ENCODE results near the gene DBF4.

GRCh38 chr7:87858417-87859100 is 17.7 kb upstream of the DBF4 start:
- TF ChIP-seq, protein P1, sequence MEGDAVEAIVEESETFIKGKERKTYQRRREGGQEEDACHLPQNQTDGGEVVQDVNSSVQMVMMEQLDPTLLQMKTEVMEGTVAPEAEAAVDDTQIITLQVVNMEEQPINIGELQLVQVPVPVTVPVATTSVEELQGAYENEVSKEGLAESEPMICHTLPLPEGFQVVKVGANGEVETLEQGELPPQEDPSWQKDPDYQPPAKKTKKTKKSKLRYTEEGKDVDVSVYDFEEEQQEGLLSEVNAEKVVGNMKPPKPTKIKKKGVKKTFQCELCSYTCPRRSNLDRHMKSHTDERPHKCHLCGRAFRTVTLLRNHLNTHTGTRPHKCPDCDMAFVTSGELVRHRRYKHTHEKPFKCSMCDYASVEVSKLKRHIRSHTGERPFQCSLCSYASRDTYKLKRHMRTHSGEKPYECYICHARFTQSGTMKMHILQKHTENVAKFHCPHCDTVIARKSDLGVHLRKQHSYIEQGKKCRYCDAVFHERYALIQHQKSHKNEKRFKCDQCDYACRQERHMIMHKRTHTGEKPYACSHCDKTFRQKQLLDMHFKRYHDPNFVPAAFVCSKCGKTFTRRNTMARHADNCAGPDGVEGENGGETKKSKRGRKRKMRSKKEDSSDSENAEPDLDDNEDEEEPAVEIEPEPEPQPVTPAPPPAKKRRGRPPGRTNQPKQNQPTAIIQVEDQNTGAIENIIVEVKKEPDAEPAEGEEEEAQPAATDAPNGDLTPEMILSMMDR (IDR thresholded peaks at IDR 0.05): no peak
- no peak for TF ChIP-seq POLR2A (IDR thresholded peaks at IDR 0.05)

All from lower leg skin (tissue), 3 donors.